WTC11 (cell line): ENCODE results near the gene KCNJ15. TPM values are rescaled to one million over a fixed set of nuclear protein-coding genes. Genes with fewer than 3 reads are reported as not detected.
A peak's percentile ranks its signal among the peaks of the same experiment; 100 is the strongest.

Source experiments
- ATAC-seq: fragments of 200-7000 bp; cut with Tn5 transposase; 2 replicates; pipeline ENCODE4 v1.10.0; 2021; ENCODE audit warnings: mild to moderate bottlenecking, moderate library complexity
- CTCF ChIA-PET: fragments of 300-600 bp; sonication (Branson Sonifier 250); formaldehyde crosslinking; loops from one replicate; lab custom pipeline; 2021; ENCODE audit warnings: antibody characterized with exemption; lab: Charles Lee
- POLR2A ChIA-PET: fragments of 350-600 bp; sonication (Branson Sonifier 250); formaldehyde crosslinking; loops from one replicate; lab custom pipeline; 2021; ENCODE audit warnings: antibody characterized with exemption; lab: Charles Lee
- DNase-seq: peaks from one replicate; pipeline ENCODE4 v3.0.0; 2021; ENCODE audit warnings: low spot score
- H3K27ac Mint-ChIP-seq: 2 replicates; pipeline ENCODE4 v1.8.0; 2021; ENCODE audit warnings: mixed read lengths
- H3K27me3 Mint-ChIP-seq: 2 replicates; pipeline ENCODE4 v1.8.0; 2021; ENCODE audit warnings: low read depth, mild to moderate bottlenecking, moderate library complexity, mixed read lengths
- H3K36me3 Mint-ChIP-seq: 2 replicates; pipeline ENCODE4 v1.8.0; 2021; ENCODE audit warnings: mixed read lengths
- H3K4me1 Mint-ChIP-seq: 2 replicates; pipeline ENCODE4 v1.8.0; 2022; ENCODE audit warnings: mixed read lengths
- H3K4me3 Mint-ChIP-seq: 2 replicates; pipeline ENCODE4 v1.8.0; 2021; ENCODE audit warnings: mild to moderate bottlenecking, moderate library complexity, mixed read lengths
- H3K9me3 Mint-ChIP-seq: 2 replicates; pipeline ENCODE4 v1.8.0; 2021; ENCODE audit warnings: mixed read lengths
- CREB1 ChIP-seq: sonication (generic); formaldehyde crosslinking; IDR thresholded peaks from 2 replicates; pipeline ENCODE4 v1.8.0; 2023; ENCODE audit warnings: mild to moderate bottlenecking, missing genetic modification reagents
- E2F1 ChIP-seq: sonication (generic); formaldehyde crosslinking; IDR thresholded peaks from 2 replicates; pipeline ENCODE4 v1.8.0; 2022; ENCODE audit warnings: mild to moderate bottlenecking, missing genetic modification reagents
- FOXP1 ChIP-seq: sonication (generic); formaldehyde crosslinking; IDR thresholded peaks from 2 replicates; pipeline ENCODE4 v1.8.0; 2022; ENCODE audit warnings: missing genetic modification reagents, mild to moderate bottlenecking, moderate library complexity, borderline replicate concordance
- FOXP4 ChIP-seq: sonication (generic); formaldehyde crosslinking; IDR thresholded peaks from 2 replicates; pipeline ENCODE4 v1.8.0; 2022; ENCODE audit warnings: mild to moderate bottlenecking, missing genetic modification reagents
- GABPB1 ChIP-seq: sonication (generic); formaldehyde crosslinking; IDR thresholded peaks from 2 replicates; pipeline ENCODE4 v1.8.1; 2023; ENCODE audit warnings: mild to moderate bottlenecking, missing genetic modification reagents
- HMGA2 ChIP-seq: fragments of 250-450 bp; sonication (Bioruptor Pico); IDR thresholded peaks from 2 replicates; pipeline ENCODE4 v1.4.0; 2021; ENCODE audit warnings: mild to moderate bottlenecking, moderate library complexity
- MAX ChIP-seq: sonication (generic); formaldehyde crosslinking; IDR thresholded peaks from 2 replicates; pipeline ENCODE4 v1.8.0; 2022; ENCODE audit warnings: mild to moderate bottlenecking, missing genetic modification reagents
- MXD4 ChIP-seq: fragments of 250-450 bp; sonication (Bioruptor Pico); IDR thresholded peaks from 2 replicates; pipeline ENCODE4 v1.8.0; 2021; ENCODE audit warnings: mild to moderate bottlenecking, moderate library complexity, borderline replicate concordance
- NFE2L1 ChIP-seq: sonication (generic); formaldehyde crosslinking; IDR thresholded peaks from 2 replicates; pipeline ENCODE4 v1.8.1; 2023; ENCODE audit warnings: missing genetic modification reagents
- NFYB ChIP-seq: sonication (generic); formaldehyde crosslinking; conservative IDR thresholded peaks from 2 replicates; pipeline ENCODE4 v1.8.0; 2022; ENCODE audit warnings: low read depth, missing genetic modification reagents
- OVOL2 ChIP-seq: fragments of 250-450 bp; sonication (Bioruptor Pico); IDR thresholded peaks from 2 replicates; pipeline ENCODE4 v1.9.0; 2021; ENCODE audit warnings: mild to moderate bottlenecking, borderline replicate concordance
- SOX15 ChIP-seq: fragments of 250-450 bp; sonication (Bioruptor Pico); IDR thresholded peaks from 2 replicates; pipeline ENCODE4 v1.9.0; 2021; ENCODE audit warnings: mild to moderate bottlenecking
- STAT6 ChIP-seq: sonication (generic); formaldehyde crosslinking; conservative IDR thresholded peaks from 2 replicates; pipeline ENCODE4 v1.8.1; 2023; ENCODE audit warnings: mild to moderate bottlenecking, low read depth, missing genetic modification reagents, moderate library complexity
- USF1 ChIP-seq: sonication (generic); formaldehyde crosslinking; IDR thresholded peaks from 2 replicates; pipeline ENCODE4 v1.8.0; 2022; ENCODE audit warnings: mild to moderate bottlenecking, missing genetic modification reagents
- ZNF121 ChIP-seq: sonication (generic); formaldehyde crosslinking; IDR thresholded peaks from 2 replicates; pipeline ENCODE4 v1.8.0; 2023; ENCODE audit warnings: missing genetic modification reagents
- ZNF317 ChIP-seq: sonication (generic); formaldehyde crosslinking; IDR thresholded peaks from 2 replicates; pipeline ENCODE4 v1.8.1; 2023; ENCODE audit warnings: low read depth, mild to moderate bottlenecking, moderate library complexity, missing genetic modification reagents, borderline replicate concordance
- ZNF396 ChIP-seq: fragments of 250-450 bp; sonication (Bioruptor Pico); IDR thresholded peaks from 2 replicates; pipeline ENCODE4 v1.8.0; 2021; ENCODE audit warnings: mild to moderate bottlenecking, moderate library complexity, borderline replicate concordance
- ZNF416 ChIP-seq: fragments of 250-450 bp; sonication (Bioruptor Pico); IDR thresholded peaks from 2 replicates; pipeline ENCODE4 v1.9.0; 2021; ENCODE audit warnings: mild to moderate bottlenecking, inconsistent platforms
- ZNF671 ChIP-seq: fragments of 250-450 bp; sonication (Bioruptor Pico); IDR thresholded peaks from 2 replicates; pipeline ENCODE4 v1.8.0; 2021; ENCODE audit warnings: mild to moderate bottlenecking
- total RNA-seq: library from RNA; stranded (reverse); gene quantifications from 3 replicates; pipeline ENCODE4 v1.2.3, GENCODE V29; 2021
- TF ChIP-seq, protein P1 (sequence below): sonication (generic); formaldehyde crosslinking; IDR thresholded peaks from 2 replicates; pipeline ENCODE4 v1.8.1; 2023; ENCODE audit warnings: mild to moderate bottlenecking, missing genetic modification reagents, borderline replicate concordance
- TF ChIP-seq, protein P2 (sequence below): sonication (generic); formaldehyde crosslinking; IDR thresholded peaks from 2 replicates; pipeline ENCODE4 v1.8.0; 2023; ENCODE audit warnings: mild to moderate bottlenecking, missing genetic modification reagents

Gene KCNJ15
- total RNA-seq, 1 experiment from 2014 or later, result 0.57 TPM

GRCh38 chr21:38228115-38228514, 28.7 kb upstream of the KCNJ15 start:
- H3K27ac Mint-ChIP-seq, result peak overlapping the region; percentile 69
- no peak for TF ChIP-seq NFYB (CRISPR knock-in tag)
- no peak for TF ChIP-seq FOXP1 (CRISPR knock-in tag)
- TF ChIP-seq, protein P1, sequence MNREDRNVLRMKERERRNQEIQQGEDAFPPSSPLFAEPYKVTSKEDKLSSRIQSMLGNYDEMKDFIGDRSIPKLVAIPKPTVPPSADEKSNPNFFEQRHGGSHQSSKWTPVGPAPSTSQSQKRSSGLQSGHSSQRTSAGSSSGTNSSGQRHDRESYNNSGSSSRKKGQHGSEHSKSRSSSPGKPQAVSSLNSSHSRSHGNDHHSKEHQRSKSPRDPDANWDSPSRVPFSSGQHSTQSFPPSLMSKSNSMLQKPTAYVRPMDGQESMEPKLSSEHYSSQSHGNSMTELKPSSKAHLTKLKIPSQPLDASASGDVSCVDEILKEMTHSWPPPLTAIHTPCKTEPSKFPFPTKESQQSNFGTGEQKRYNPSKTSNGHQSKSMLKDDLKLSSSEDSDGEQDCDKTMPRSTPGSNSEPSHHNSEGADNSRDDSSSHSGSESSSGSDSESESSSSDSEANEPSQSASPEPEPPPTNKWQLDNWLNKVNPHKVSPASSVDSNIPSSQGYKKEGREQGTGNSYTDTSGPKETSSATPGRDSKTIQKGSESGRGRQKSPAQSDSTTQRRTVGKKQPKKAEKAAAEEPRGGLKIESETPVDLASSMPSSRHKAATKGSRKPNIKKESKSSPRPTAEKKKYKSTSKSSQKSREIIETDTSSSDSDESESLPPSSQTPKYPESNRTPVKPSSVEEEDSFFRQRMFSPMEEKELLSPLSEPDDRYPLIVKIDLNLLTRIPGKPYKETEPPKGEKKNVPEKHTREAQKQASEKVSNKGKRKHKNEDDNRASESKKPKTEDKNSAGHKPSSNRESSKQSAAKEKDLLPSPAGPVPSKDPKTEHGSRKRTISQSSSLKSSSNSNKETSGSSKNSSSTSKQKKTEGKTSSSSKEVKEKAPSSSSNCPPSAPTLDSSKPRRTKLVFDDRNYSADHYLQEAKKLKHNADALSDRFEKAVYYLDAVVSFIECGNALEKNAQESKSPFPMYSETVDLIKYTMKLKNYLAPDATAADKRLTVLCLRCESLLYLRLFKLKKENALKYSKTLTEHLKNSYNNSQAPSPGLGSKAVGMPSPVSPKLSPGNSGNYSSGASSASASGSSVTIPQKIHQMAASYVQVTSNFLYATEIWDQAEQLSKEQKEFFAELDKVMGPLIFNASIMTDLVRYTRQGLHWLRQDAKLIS (CRISPR knock-in tag), result no peak
- TF ChIP-seq FOXP4, result 0 out of 2 replicates have a peak, but pooled peaks have one; percentile 32
- no peak for TF ChIP-seq CREB1
- TF ChIP-seq NFE2L1 (CRISPR knock-in tag), result 0 out of 2 replicates have a peak, but pooled peaks have one; percentile 30
- peak; percentile 15; the same call in 1 of the 2 replicates for TF ChIP-seq MAX (CRISPR knock-in tag)
- TF ChIP-seq, protein P2, sequence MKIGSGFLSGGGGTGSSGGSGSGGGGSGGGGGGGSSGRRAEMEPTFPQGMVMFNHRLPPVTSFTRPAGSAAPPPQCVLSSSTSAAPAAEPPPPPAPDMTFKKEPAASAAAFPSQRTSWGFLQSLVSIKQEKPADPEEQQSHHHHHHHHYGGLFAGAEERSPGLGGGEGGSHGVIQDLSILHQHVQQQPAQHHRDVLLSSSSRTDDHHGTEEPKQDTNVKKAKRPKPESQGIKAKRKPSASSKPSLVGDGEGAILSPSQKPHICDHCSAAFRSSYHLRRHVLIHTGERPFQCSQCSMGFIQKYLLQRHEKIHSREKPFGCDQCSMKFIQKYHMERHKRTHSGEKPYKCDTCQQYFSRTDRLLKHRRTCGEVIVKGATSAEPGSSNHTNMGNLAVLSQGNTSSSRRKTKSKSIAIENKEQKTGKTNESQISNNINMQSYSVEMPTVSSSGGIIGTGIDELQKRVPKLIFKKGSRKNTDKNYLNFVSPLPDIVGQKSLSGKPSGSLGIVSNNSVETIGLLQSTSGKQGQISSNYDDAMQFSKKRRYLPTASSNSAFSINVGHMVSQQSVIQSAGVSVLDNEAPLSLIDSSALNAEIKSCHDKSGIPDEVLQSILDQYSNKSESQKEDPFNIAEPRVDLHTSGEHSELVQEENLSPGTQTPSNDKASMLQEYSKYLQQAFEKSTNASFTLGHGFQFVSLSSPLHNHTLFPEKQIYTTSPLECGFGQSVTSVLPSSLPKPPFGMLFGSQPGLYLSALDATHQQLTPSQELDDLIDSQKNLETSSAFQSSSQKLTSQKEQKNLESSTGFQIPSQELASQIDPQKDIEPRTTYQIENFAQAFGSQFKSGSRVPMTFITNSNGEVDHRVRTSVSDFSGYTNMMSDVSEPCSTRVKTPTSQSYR (CRISPR knock-in tag), result no peak
- peaks cover 17% of the 10 kb centered on the region for H3K27me3 Mint-ChIP-seq
- H3K4me3 Mint-ChIP-seq, result peak overlapping the region; percentile 39; the same call in 1 of the 2 replicates
- ChIA-PET POLR2A (no interaction called here), CTCF (interaction anchor here (1.7 kb wide), 2 partner anchors 9 to 125 kb away, joined by 5 to 7 read pairs; no protein-coding TSS in a partner anchor)
- H3K4me1 Mint-ChIP-seq, result peaks cover 21% of the 10 kb centered on the region
- DNase-seq (peak; percentile 19), ATAC-seq (peak; percentile 98)
- H3K36me3 Mint-ChIP-seq, result peaks cover 88% of the 10 kb centered on the region
- peaks cover 94% of the 10 kb centered on the region for H3K9me3 Mint-ChIP-seq

- POLR2A ChIA-PET, result no interaction called here
- no peak for DNase-seq
- no peak for TF ChIP-seq E2F1 (CRISPR knock-in tag)
- no peak for TF ChIP-seq ZNF317 (CRISPR knock-in tag)
- no peak for TF ChIP-seq HMGA2 (CRISPR knock-in tag)
- no peak for TF ChIP-seq ZNF671 (CRISPR knock-in tag)
- no peak for TF ChIP-seq ZNF416 (CRISPR knock-in tag)
- TF ChIP-seq STAT6 (CRISPR knock-in tag), result no peak
- no peak for TF ChIP-seq GABPB1 (CRISPR knock-in tag)
- no peak for TF ChIP-seq MXD4 (CRISPR knock-in tag)
- no peak for TF ChIP-seq USF1 (CRISPR knock-in tag)
- no peak for TF ChIP-seq ZNF121 (CRISPR knock-in tag)
- TF ChIP-seq ZNF396 (CRISPR knock-in tag), result no peak
- no peak for TF ChIP-seq SOX15 (CRISPR knock-in tag)
- TF ChIP-seq OVOL2 (CRISPR knock-in tag), result no peak
- TF ChIP-seq MAX (CRISPR knock-in tag), result no peak
These were observed 28.3 kb upstream of the KCNJ15 start for GRCh38 chr21:38228537-38228936.

More at GRCh38 chr21:38228537-38228936, 28.3 kb upstream of the KCNJ15 start:
- no peak for ATAC-seq
- peak overlapping the region; percentile 69 for H3K27ac Mint-ChIP-seq
- peaks cover 84% of the 10 kb centered on the region for H3K36me3 Mint-ChIP-seq
- peaks cover 21% of the 10 kb centered on the region for H3K4me1 Mint-ChIP-seq
- CTCF ChIA-PET, result interaction anchor here (1.7 kb wide), 1 partner anchor 9 kb away, joined by 7 read pairs; no protein-coding TSS in a partner anchor
- peaks cover 92% of the 10 kb centered on the region for H3K9me3 Mint-ChIP-seq
- peak overlapping the region; percentile 39; the same call in 1 of the 2 replicates for H3K4me3 Mint-ChIP-seq
- peaks cover 17% of the 10 kb centered on the region for H3K27me3 Mint-ChIP-seq
